ENCODE results near the gene ST8SIA5. TPM values are rescaled to one million over a fixed set of nuclear protein-coding genes. Genes with fewer than 3 reads are reported as not detected.
"Not testable (repeated sequence)": the region's sequence is repeated elsewhere in the genome, so short reads cannot be mapped to it uniquely, and the experiment has no call there.

The ST8SIA5 gene, protein sequence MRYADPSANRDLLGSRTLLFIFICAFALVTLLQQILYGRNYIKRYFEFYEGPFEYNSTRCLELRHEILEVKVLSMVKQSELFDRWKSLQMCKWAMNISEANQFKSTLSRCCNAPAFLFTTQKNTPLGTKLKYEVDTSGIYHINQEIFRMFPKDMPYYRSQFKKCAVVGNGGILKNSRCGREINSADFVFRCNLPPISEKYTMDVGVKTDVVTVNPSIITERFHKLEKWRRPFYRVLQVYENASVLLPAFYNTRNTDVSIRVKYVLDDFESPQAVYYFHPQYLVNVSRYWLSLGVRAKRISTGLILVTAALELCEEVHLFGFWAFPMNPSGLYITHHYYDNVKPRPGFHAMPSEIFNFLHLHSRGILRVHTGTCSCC
- total RNA-seq = 0.24 and 2.6 TPM in 2 replicates

DNA sequence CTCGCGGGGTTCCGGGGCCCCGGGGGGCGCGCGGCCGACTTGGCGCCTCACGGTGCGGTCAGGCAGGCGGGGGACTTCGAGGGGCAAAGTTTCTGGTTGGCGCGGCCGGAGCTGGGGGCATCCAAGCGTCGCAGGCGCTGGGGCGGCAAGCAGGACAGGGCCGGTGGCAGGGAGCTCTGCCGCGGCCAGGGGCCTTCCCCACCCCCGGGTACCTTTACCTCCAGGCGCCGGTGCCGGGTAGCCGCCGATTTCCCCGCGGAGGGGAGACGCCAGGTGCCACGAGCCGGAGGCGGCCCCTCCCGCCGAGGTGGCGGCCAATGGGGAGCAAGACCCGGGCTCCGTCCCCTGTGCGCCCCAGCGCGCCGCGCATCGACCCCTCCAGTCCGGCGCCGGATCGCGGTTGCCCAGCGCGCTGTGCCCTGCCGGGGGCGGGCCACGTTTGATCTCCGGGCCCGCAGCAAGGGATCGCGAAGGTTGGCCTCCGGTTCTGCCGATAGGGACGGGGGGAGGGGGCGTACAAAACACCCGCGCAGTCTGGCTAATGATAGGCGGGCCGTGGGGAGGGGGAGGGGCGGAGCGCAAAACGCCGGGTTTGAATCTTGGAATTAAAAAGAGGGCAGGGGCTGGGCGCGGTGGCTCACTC, at the start of gene ST8SIA5:
Gene ST8SIA5, minus strand, starts transcription at position 495 of the 643 bp plus-strand sequence. CDS start 545 bp downstream, outside the sequence.
- DNase-seq (ENCODE audit: extremely low read depth, low read depth, low spot score) = no peak

GRCh38 chr18:46795945-46796344, 39.1 kb upstream of the ST8SIA5 start:
- not testable (repeated sequence) for DNase-seq (ENCODE audit: extremely low read depth, low read depth, low spot score)

GRCh38 chr18:46794607-46795006, 37.8 kb upstream of the ST8SIA5 start:
- DNase-seq (ENCODE audit: extremely low read depth, low read depth, low spot score) = no peak

DNA sequence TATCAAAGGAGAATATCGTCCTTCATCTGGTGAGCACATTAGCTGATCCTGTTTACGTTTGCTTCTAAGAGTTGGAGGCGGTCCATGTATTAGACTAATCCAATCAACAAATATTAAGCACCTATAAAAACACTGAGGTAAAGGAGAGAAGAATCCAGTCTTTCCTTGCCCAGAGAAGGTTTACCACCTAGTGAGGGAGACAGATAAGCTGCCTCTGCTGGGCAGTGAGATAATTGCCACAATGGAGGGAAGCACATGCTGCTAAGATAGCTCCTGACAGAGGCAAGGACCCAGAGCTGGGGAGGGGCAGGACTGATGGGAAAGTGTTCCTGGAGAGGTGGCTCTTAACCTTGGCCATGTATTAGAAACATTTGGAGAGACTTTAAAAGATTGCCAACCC, 36.7 kb upstream of the ST8SIA5 start:
- no peak for DNase-seq (ENCODE audit: extremely low read depth, low read depth, low spot score)

DNA sequence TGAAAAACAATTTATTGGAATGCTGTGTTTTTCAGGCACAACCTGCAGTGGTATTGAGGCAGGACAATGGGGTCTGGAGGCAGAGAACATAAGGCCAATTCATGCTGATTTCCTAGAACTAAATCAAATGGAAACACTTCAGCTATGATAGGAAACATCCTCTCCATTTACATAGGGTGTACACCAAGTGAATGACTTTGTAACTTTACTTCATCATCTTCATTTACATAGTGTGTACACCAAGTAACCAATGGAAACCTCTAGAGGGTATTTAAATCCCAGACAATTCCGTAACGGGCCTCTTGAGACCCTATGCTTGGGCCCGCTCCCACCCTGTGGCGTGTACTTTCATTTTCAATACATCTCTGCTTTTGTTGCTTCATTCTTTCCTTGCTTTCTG, 32.2 kb upstream of the ST8SIA5 start:
- no peak for DNase-seq (ENCODE audit: extremely low read depth, low read depth, low spot score)

DNA sequence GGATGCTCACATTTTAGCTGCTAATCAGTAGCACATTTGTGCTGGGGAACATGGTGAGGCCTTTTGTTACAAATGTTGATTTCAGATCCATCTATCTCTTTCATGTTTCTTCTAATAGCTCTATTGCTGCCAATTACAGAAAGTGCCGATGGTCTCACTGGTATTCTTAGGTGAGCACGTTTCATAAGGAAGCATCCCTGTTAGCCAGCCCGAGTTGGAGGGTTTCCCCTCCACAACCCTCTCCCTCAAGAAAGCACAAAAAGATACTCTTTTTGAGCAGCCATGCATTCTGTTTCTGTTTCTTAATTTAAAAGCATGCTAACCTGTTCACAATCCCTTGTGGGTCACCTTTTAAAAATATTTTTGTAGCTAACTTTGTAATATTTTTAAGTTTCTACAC, 30.8 kb upstream of the ST8SIA5 start:
- no peak for DNase-seq (ENCODE audit: extremely low read depth, low read depth, low spot score)

DNA sequence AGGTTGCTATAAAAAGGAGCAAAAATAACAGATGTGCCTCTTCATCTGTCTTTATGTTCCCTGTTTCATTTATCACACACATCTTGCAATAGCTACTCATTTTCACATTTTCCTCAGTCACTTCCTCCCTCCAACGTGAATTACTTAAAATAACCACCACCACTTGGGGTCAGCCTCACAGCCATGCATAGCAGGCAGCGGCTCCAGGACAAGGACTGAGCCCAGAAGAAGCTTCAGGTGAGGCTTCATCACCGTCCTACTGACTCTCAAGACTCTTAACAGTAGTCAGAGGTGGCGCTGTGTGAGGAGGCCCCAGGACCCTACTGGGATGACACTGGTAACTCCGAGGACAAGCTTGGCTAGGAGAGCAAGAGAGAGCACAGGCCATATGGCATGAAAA, 15.5 kb upstream of the ST8SIA5 start:
- DNase-seq (ENCODE audit: extremely low read depth, low read depth, low spot score) = no peak

- no peak for DNase-seq (ENCODE audit: extremely low read depth, low read depth, low spot score)
Observed at GRCh38 chr18:46771141-46771540, 14.3 kb upstream of the ST8SIA5 start.

DNA sequence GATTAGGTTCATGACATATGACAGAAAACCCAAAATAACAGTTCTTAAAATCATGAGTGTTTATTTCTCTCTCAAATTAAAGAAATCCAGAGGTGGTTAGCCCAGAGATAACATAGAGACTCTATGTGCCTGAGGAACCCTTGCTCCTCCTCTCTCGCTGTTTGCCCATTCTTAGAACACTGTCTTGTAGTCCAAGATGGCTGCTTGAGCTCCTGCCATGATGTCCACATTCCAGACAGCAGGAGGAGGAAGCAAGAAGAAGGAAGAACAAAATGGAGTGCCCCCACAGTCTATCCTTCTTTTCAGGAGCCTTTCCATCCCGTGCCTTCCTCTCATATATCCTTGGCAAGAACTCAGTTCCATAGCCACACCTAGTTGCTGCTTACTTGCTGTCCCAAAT, 13.9 kb upstream of the ST8SIA5 start:
- no peak for DNase-seq (ENCODE audit: extremely low read depth, low read depth, low spot score)

DNA sequence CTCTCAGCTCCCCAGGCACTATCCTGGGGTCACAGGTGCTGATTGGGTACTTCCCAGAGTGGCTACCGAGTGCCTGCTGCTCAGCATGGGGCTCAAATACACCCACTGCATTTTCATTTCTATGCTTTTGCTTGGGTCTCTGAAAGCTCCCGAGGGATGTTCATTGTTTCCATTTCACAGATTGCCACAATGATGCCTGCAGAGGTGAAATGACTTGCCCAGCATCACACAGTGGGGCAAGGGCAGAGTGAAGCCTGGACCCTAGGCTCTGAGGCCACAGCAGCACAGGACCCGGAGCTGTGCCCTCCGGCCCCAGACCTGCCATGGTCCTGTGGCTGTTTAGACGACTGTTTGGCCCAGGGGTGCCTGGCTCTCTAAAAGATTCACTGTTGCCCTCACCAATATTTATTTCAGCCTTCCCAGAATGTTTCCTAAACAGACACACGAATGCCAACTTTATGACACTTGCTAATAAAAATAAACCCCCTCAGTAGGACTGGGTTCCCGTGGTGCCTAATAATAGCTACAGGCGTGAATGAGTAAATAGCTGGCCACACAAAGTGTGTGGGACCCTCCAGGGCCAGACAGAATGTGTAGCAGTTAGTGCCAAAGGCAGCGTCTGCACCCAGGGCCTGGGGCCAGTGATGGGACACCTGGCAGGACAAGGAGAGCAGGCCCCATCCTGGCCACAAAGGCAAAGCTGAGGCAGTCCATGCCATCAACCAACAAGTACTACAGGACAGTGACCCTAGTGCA, 11.5 kb upstream of the ST8SIA5 start:
- no peak for DNase-seq (ENCODE audit: extremely low read depth, low read depth, low spot score)

- DNase-seq (ENCODE audit: extremely low read depth, low read depth, low spot score) = no peak
Observed at GRCh38 chr18:46767217-46767616, 10.4 kb upstream of the ST8SIA5 start.

DNA sequence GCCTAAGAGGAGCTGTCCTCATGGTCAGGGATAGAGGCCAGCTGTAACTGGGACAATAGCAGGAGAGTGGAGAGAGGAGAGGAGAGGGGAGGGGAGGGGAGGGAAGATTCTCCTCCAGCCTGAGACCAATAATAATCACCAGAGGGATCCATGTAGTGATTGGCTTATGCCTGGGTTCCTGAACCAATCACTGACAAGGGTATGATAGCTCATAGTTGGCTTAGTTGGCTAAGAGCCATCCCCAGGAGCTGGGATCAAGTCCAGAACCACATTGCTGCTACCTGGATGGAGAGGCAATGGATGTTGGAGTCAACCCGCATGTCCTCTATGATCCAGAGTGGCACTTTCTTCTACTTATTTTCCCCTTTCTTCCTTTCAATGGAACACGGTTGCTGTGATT, 7.7 kb upstream of the ST8SIA5 start:
- no peak for DNase-seq (ENCODE audit: extremely low read depth, low read depth, low spot score)

DNA sequence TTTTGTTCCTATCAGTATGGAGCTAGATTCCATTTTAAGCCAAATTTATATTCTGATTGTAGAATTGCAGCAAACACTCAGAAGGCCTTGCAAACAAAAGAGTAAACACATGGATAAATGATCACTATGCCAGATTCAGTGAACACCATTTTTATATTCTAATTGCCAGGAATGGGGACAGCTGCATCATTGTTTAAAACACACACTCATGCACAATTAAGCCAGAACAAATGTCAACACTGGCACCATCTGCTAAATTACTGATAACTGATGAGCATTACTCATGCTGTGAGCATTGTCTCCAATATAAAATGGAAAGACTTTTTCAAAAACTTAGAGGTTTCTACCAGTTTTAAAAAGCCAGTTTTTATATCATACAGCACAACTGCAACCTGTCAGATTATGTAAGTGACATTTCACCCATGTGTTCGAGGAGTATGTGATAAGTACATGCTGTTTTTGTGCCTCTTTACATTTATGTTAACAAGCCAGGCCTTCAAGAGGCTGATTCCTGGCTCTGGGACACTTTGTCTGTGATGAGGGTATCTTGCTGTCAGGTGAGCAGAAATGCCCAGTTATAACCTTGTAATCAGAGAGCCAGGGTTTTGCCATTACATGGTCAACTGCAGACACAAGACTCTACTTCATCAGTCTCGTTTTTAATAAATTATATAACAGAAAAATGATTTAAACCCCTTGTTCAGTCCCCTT, 4.4 kb upstream of the ST8SIA5 start:
- DNase-seq (ENCODE audit: extremely low read depth, low read depth, low spot score) = no peak

DNA sequence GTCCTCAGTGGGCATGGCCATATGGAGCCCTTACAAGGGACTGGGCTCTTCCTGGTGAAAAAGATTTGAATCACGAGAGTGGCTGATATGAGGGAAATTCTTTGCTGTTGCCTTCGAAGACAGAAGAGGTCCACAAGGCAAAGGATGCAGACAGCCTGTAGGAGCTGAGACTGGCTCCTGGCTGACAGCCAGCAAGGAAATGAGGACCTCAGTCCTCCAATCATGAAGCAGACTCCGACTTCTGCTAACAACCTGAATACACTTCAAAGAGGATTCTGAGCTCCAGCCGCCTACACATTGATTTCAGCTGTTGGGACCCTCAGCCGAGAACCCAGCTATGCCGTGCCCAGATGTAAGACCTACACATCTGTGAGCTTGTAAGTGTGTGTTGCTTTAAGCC, 3.0 kb upstream of the ST8SIA5 start:
- DNase-seq (ENCODE audit: extremely low read depth, low read depth, low spot score) = no peak

- DNase-seq (ENCODE audit: extremely low read depth, low read depth, low spot score) = no peak
Observed at GRCh38 chr18:46756025-46756558, 761 bp downstream of the ST8SIA5 start.

- DNase-seq (ENCODE audit: extremely low read depth, low read depth, low spot score) = no peak
Observed at GRCh38 chr18:46755315-46756024, 1.4 kb downstream of the ST8SIA5 start.

DNA sequence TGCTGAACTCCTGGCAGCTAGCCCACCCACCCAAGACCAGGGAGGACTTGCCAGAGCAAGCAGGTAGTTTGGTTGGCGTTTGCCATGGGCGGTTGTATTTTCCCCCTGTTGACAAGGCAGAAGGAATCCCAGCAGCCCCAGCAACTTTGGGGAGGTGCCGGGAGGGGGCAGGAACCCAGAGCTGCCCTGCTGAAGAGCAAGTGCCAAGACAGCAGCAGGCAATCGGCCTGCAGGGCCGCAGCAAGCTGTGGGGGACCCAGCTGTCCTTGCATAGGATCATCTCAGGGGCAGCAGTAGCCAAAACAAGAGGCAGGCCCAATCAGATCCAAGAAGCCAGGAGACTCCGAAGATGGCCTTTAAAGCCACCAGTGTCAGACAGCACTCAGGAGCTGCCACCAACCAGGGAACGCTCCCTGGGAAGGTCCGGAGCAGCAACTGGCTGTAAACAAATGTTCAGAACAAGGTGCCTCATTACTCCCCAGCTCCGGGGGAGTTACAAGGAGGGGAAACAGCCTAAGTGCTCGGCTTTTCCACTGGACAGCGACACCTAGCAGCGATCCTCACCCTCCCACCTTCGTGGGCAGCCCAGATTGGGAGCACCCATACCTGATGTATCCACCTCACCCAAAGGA, 2.1 kb downstream of the ST8SIA5 start:
- DNase-seq (ENCODE audit: extremely low read depth, low read depth, low spot score) = no peak

GRCh38 chr18:46754188-46754587, 2.7 kb downstream of the ST8SIA5 start:
- DNase-seq (ENCODE audit: extremely low read depth, low read depth, low spot score) = no peak

DNA sequence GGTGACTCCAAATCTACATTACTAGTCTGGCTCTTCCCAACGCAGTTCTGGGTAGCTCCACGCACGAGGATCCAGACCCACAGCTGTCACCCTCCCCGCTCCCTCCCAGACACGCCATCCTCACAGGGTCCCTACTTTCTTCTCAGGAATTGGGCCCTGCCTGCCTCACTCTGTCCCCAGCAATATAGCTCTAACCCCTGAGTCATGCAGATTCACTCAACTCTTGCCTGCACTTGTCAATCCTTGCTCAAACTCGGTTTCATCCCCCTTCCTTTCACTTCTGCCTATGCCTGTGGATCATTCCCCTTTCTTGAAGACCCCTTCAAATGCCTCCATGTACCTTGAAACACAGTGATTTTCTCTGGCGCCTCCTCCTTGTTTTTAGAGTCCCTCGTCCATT, 5.0 kb downstream of the ST8SIA5 start:
- no peak for DNase-seq (ENCODE audit: extremely low read depth, low read depth, low spot score)

- no peak for DNase-seq (ENCODE audit: extremely low read depth, low read depth, low spot score)
Observed at GRCh38 chr18:46750626-46751025, 6.2 kb downstream of the ST8SIA5 start.
